ENCODE measurements around the gene PIK3AP1. TPM values are rescaled to one million over a fixed set of nuclear protein-coding genes. Genes with fewer than 3 reads are reported as not detected.
"Not testable (repeated sequence)": the region's sequence is repeated elsewhere in the genome, so short reads cannot be mapped to it uniquely, and the experiment has no call there.

Gene PIK3AP1
- total and polyA plus RNA-seq, 2 of the 8 experiments (the other 6 are each of a cell fraction or from before 2014, with no cell fraction given) = 1.9 to 4.5 TPM

GRCh38 chr10:96750316-96750715, 30.0 kb upstream of the PIK3AP1 start:
- H3K79me2 ChIP-seq (ENCODE audit: control insufficient read depth in 1 of 2, insufficient read depth in 2 of 2, low read length in 2 of 2); H3K9me3 ChIP-seq (ENCODE audit: insufficient read depth in 2 of 2, low read depth in 1 of 2, low read length in 1 of 2); H4K5ac ChIP-seq (ENCODE audit: insufficient read length, low read depth, low read length); H3K4ac ChIP-seq (replicated peaks; ENCODE audit: insufficient read length, low read depth, low read length); H4K8ac ChIP-seq (ENCODE audit: extremely low read depth, insufficient read depth, low read length); H3K18ac ChIP-seq (ENCODE audit: extremely low read depth, low read length); FAIRE-seq; H3K79me1 ChIP-seq (ENCODE audit: low read depth, low read length); H4K20me1 ChIP-seq (replicated peaks in 1 of 2; ENCODE audit: control insufficient read depth in 1 of 2, insufficient read depth in 2 of 2, low read length in 2 of 2); H4K91ac ChIP-seq (replicated peaks; ENCODE audit: insufficient read length, low read length); H3K56ac ChIP-seq (replicated peaks; ENCODE audit: insufficient read length, low read depth, low read length); H3K4me3 ChIP-seq (ENCODE audit: extremely low read depth in 1 of 4, insufficient read depth in 2 of 4, low read depth in 3 of 4, low read length in 4 of 4); H3K4me2 ChIP-seq (ENCODE audit: insufficient read depth in 1 of 2, low read depth in 2 of 2, low read length in 2 of 2); H3K4me1 ChIP-seq (replicated peaks in 1 of 4; ENCODE audit: control insufficient read depth in 3 of 4, insufficient read depth in 4 of 4, low read length in 3 of 4); H2AFZ ChIP-seq (ENCODE audit: low read length); H2BK5ac ChIP-seq (ENCODE audit: low read depth, low read length); H3K23me2 ChIP-seq (ENCODE audit: low read depth, low read length); H3K27me3 ChIP-seq (replicated peaks in 1 of 4; ENCODE audit: control insufficient read depth in 3 of 4, extremely low read depth in 1 of 4, insufficient read depth in 3 of 4, low read length in 3 of 4); H3K9ac ChIP-seq (replicated peaks in 1 of 4; ENCODE audit: extremely low read depth in 1 of 4, low read depth in 3 of 4, low read length in 3 of 4); H2BK20ac ChIP-seq (ENCODE audit: low read length); H2BK120ac ChIP-seq (replicated peaks; ENCODE audit: low read depth, low read length); H2BK15ac ChIP-seq (ENCODE audit: low read length); POLR2A ChIA-PET (ENCODE audit: partially characterized antibody); H2BK12ac ChIP-seq (ENCODE audit: low read depth, low read length); H3K27ac ChIP-seq (ENCODE audit: low read depth, low read length); DNase-seq (ENCODE audit: low read depth in 1 of 2, low spot score in 2 of 2); H3K14ac ChIP-seq (ENCODE audit: insufficient read length); H2AK5ac ChIP-seq (ENCODE audit: low read depth, low read length); H3K23ac ChIP-seq (ENCODE audit: insufficient read length); H3K36me3 ChIP-seq (ENCODE audit: control insufficient read depth in 2 of 4, insufficient read depth in 4 of 4, low read length in 3 of 4): not testable (repeated sequence)
- WGBS, 2 experiments (ENCODE audit: extremely low coverage in 1 of 2, insufficient coverage in 1 of 2, insufficient read length in 1 of 2, insufficient replicate concordance in 2 of 2, low coverage in 1 of 2, low lambda C conversion rate in 2 of 2, missing lambda C conversion rate in 1 of 2) = 91% methylated on average over 15 of the region's 24 CpGs; no CpG with 5 or more reads in 1 of the 2 experiments
- CTCF ChIA-PET (ENCODE audit: partially characterized antibody) = interaction anchor here (1.0 kb wide), 1 partner anchor 100 kb away, joined by 3 read pairs; no protein-coding TSS in a partner anchor

Data from H1 (cell line).